ENCODE results near the gene MRPS2. TPM values are rescaled to one million over a fixed set of nuclear protein-coding genes. Genes with fewer than 3 reads are reported as not detected.
A peak's percentile ranks its signal among the peaks of the same experiment; 100 is the strongest.

The MRPS2 gene
- total and polyA plus RNA-seq, 10 donors: 19.2 to 40.6 (median 30.5) TPM

DNA sequence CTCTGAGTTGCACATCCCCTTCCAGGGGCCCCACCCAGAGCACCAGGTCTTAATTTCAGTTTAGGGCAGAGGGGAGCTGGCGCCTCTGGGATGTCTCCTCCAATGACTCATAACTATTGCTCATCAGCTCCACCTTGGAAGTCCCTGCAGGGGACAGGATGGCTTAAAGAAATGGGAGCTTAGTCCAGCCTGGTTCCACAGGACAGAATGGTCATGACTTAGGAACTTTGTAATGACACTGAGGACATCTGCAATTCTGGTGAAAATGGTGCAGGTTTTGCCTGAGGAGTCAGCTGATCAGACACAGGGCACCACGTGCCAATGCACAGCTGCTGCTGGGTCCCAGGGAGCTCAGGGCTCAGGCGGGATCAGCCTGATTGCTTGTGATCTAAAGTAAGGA lies 37.3 kb upstream of the MRPS2 start:
- intact Hi-C loops (cut with DNase I; ENCODE audit: low total_unique reads): no loop called here
- DNase-seq: no peak
- Histone ChIP-seq H3K9me3 (no peaks in the 10 kb centered on the region), H3K4me1 (no peaks in the 10 kb centered on the region), H3K36me3 (no peaks in the 10 kb centered on the region), H3K4me3 (no peak overlapping the region), H3K27ac (no peak overlapping the region), H3K27me3 (replicated peaks in 1 of 7) (peaks cover 0 to 40% (median 0%) of the 10 kb centered on the region in 7 donors)
- no peak for TF ChIP-seq POLR2AphosphoS5 (IDR thresholded peaks at IDR 0.05)
- TF ChIP-seq, protein P1, sequence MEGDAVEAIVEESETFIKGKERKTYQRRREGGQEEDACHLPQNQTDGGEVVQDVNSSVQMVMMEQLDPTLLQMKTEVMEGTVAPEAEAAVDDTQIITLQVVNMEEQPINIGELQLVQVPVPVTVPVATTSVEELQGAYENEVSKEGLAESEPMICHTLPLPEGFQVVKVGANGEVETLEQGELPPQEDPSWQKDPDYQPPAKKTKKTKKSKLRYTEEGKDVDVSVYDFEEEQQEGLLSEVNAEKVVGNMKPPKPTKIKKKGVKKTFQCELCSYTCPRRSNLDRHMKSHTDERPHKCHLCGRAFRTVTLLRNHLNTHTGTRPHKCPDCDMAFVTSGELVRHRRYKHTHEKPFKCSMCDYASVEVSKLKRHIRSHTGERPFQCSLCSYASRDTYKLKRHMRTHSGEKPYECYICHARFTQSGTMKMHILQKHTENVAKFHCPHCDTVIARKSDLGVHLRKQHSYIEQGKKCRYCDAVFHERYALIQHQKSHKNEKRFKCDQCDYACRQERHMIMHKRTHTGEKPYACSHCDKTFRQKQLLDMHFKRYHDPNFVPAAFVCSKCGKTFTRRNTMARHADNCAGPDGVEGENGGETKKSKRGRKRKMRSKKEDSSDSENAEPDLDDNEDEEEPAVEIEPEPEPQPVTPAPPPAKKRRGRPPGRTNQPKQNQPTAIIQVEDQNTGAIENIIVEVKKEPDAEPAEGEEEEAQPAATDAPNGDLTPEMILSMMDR (IDR thresholded peaks at IDR 0.05 in 8 of 11, conservative IDR thresholded peaks at IDR 0.05 in 3 of 11): no peak
- no peak for TF ChIP-seq POLR2A (IDR thresholded peaks at IDR 0.05)
- WGBS, 5 donors: 63 to 80% (median 70%) methylated on average over 3 of the region's 3 CpGs

- Histone ChIP-seq H3K27ac (no peak overlapping the region), H3K4me3 (no peak overlapping the region), H3K27me3 (replicated peaks in 1 of 7) (peaks cover 0 to 44% (median 0%) of the 10 kb centered on the region in 7 donors), H3K4me1 (peaks cover 0 to 9% (median 0%) of the 10 kb centered on the region in 6 donors), H3K9me3 (no peaks in the 10 kb centered on the region), H3K36me3 (no peaks in the 10 kb centered on the region)
- WGBS, 5 donors: 83 to 94% (median 90%) methylated on average over 7 of the region's 7 CpGs
- TF ChIP-seq POLR2AphosphoS5 (IDR thresholded peaks at IDR 0.05) (no peak), POLR2A (IDR thresholded peaks at IDR 0.05) (no peak)
- TF ChIP-seq, protein P1 (IDR thresholded peaks at IDR 0.05 in 8 of 11, conservative IDR thresholded peaks at IDR 0.05 in 3 of 11): no peak
- intact Hi-C loops (cut with DNase I; ENCODE audit: low total_unique reads): no loop called here
- DNase-seq: no peak
Observed at GRCh38 chr9:135464181-135464580, 36.3 kb upstream of the MRPS2 start.

DNA sequence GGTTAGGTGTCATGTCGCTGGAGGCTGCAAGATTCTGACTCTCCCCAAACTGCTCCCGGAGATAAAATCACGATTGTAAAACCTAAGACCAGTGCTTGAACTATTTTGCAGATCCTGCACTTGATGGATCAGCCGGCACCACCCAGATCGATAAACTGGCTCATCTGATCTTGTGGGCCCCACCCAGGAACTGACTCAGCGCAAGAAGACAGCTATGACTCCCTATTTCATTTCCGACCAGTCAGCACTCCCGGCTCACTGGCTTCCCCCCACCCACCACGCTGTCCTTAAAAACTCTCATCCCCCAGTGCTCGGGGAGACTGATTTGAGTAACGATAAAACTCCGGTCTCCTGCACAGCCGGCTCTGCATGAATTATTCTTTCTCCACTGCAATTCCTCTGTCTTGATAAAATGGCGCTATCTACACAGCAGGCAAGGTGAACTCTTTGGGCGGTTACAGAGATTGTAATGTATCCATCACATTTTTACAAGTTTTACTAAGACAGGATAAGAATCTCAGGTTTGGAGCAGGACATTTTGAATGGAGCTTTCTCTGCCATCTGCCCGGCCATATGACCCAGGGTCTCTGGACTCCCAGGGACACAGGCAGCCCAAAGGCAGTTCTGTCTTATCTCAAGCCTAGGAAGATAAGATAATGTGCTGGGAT lies 31.5 kb upstream of the MRPS2 start:
- no peaks in the 10 kb centered on the region for H3K9me3 ChIP-seq
- 33 to 61% (median 47%) methylated on average over 16 of the region's 16 CpGs for WGBS, 5 donors
- no peak for DNase-seq
- H3K36me3 ChIP-seq: no peaks in the 10 kb centered on the region
- H3K4me1 ChIP-seq: peaks cover 0 to 12% (median 0%) of the 10 kb centered on the region in 6 donors
- no peak overlapping the region for H3K27ac ChIP-seq
- TF ChIP-seq, protein P1 (IDR thresholded peaks at IDR 0.05 in 8 of 11, conservative IDR thresholded peaks at IDR 0.05 in 3 of 11): no peak
- no peak for TF ChIP-seq POLR2AphosphoS5 (IDR thresholded peaks at IDR 0.05)
- TF ChIP-seq POLR2A (IDR thresholded peaks at IDR 0.05): no peak
- intact Hi-C loops (cut with DNase I; ENCODE audit: low total_unique reads): no loop called here
- H3K4me3 ChIP-seq: peak overlapping the region in 1 of 8 donors; percentile 15
- peaks cover 0 to 40% (median 0%) of the 10 kb centered on the region in 7 donors for H3K27me3 ChIP-seq (replicated peaks in 1 of 7)

GRCh38 chr9:135471791-135472640 lies 28.5 kb upstream of the MRPS2 start:
- H3K9me3 ChIP-seq: no peaks in the 10 kb centered on the region
- 81 to 88% (median 84%) methylated on average over 23 of the region's 23 CpGs for WGBS, 5 donors
- peak; percentile 28 for DNase-seq
- no peaks in the 10 kb centered on the region for H3K36me3 ChIP-seq
- TF ChIP-seq POLR2AphosphoS5 (IDR thresholded peaks at IDR 0.05): no peak
- no peak for TF ChIP-seq POLR2A (IDR thresholded peaks at IDR 0.05)
- TF ChIP-seq, protein P1 (IDR thresholded peaks at IDR 0.05 in 8 of 11, conservative IDR thresholded peaks at IDR 0.05 in 3 of 11): no peak
- no peak overlapping the region for H3K27ac ChIP-seq
- no peak overlapping the region for H3K4me3 ChIP-seq
- intact Hi-C loops (cut with DNase I; ENCODE audit: low total_unique reads): no loop called here
- peaks cover 0 to 49% (median 0%) of the 10 kb centered on the region in 7 donors for H3K27me3 ChIP-seq (replicated peaks in 1 of 7)
- peaks cover 0 to 12% (median 0%) of the 10 kb centered on the region in 6 donors for H3K4me1 ChIP-seq

All from spleen (tissue), 11 donors.